Prostate gland (tissue), 2 donors: ENCODE data around the gene TRMT61B. TPM values are rescaled to one million over a fixed set of nuclear protein-coding genes. Genes with fewer than 3 reads are reported as not detected.

ENCODE experiments used
- DNase-seq: peaks from one replicate; pipeline ENCODE4 v3.0.0-alpha.2; 2019; ENCODE audit warnings: low spot score
- H3K27ac ChIP-seq, 2 donors: fragments of 200-600 bp; sonication (generic); 2 replicates each; pipeline ENCODE4 v1.5.1; 2017 to 2019
- H3K27me3 ChIP-seq: fragments of 200-600 bp; sonication (generic); replicated peaks from 2 replicates; pipeline ENCODE4 v1.5.1; 2019; ENCODE audit not compliant: insufficient read depth
- H3K36me3 ChIP-seq, 2 donors: fragments of 200-600 bp; sonication (generic); 1 replicate in 1 of 2; 2 replicates in 1 of 2; pipeline versions ENCODE4 v1.5.1 to v1.8.1; 2017 to 2019
- H3K4me1 ChIP-seq: fragments of 200-600 bp; sonication (generic); replicated peaks from 2 replicates; pipeline ENCODE4 v1.5.1; 2019
- H3K4me3 ChIP-seq, 2 donors: fragments of 200-600 bp; sonication (generic); 2 replicates each; pipeline ENCODE4 v1.5.1; 2017 to 2019
- H3K9me3 ChIP-seq: fragments of 200-600 bp; sonication (generic); 2 replicates; pipeline ENCODE4 v1.5.1; 2017
- CTCF ChIP-seq, 4 experiments: fragments of 200-600 bp in 2 of 4; fragments of 450-650 bp in 2 of 4; sonication (generic) in 2 of 4; IDR thresholded peaks; 1 replicate in 3 of 4; 2 replicates in 1 of 4; pipeline ENCODE4 v1.5.1; 2016 to 2019; ENCODE audit warnings: antibody characterized with exemption in 4 of 4, mild to moderate bottlenecking in 2 of 4, moderate library complexity in 2 of 4
- POLR2A ChIP-seq: fragments of 450-650 bp; IDR thresholded peaks from one replicate; pipeline ENCODE4 v1.6.1; 2016; ENCODE audit warnings: antibody characterized with exemption, mild to moderate bottlenecking
- POLR2AphosphoS5 ChIP-seq: sonication (generic); formaldehyde crosslinking; IDR thresholded peaks from one replicate; pipeline ENCODE4 v1.6.1; 2017; ENCODE audit warnings: antibody characterized with exemption
- WGBS: methylation state at CpG from one replicate; pipeline ENCODE4 v1.1.5; 2018; 5-methylcytosine and 5-hydroxymethylcytosine counted together
- intact Hi-C: fragments of 100-400 bp; cut with DNase I; formaldehyde crosslinking; loops from one replicate; pipeline ENCODE4 v1.14.2; 2022
- total RNA-seq, 2 donors: library from RNA; depleted of rRNA; stranded (reverse); fragments of >200 nt; gene quantifications; one replicate each; pipeline ENCODE4 v1.1.0, GENCODE V29; 2016

TRMT61B gene
- total RNA-seq, 2 donors from 2014 or later, result 19.6 to 26.4 TPM

- Histone ChIP-seq H3K4me1 (peaks cover 8% of the 10 kb centered on the region), H3K27ac (peak overlapping the region; percentile 38 to 55), H3K36me3 (no peaks in the 10 kb centered on the region), H3K27me3 (no peaks in the 10 kb centered on the region), H3K4me3 (peak overlapping the region; percentile 89 to 98), H3K9me3 (no peaks in the 10 kb centered on the region)
- no peak for TF ChIP-seq POLR2AphosphoS5
- TF ChIP-seq CTCF (IDR thresholded peaks at IDR 0.05), result no peak
- no peak for TF ChIP-seq POLR2A
- DNase-seq, result peak; percentile 5
- under 1% methylated on average over 18 of the region's 19 CpGs for WGBS
- intact Hi-C loops, result loop anchor here (10.0 kb wide), 1 partner anchor 331 kb away; no protein-coding TSS in a partner anchor
These were observed 25.2 kb upstream of the TRMT61B start for GRCh38 chr2:28895189-28895893.

- WGBS, result under 1% methylated on average over 39 of the region's 79 CpGs
- peaks cover 8% of the 10 kb centered on the region for H3K4me1 ChIP-seq
- H3K27ac ChIP-seq, result peak within 1 kb of the TSS; percentile 55 to 56
- H3K4me3 ChIP-seq, result peak within 1 kb of the TSS; percentile 89 to 98
- peak; percentile 96 for DNase-seq
- no peaks in the 10 kb centered on the region for H3K36me3 ChIP-seq
- TF ChIP-seq POLR2A (peak; percentile 67), POLR2AphosphoS5 (peak; percentile 96), CTCF (IDR thresholded peaks at IDR 0.05) (peak in 2 of 4 experiments; percentile 25 to 26)
- H3K9me3 ChIP-seq, result no peaks in the 10 kb centered on the region
- no peaks in the 10 kb centered on the region for H3K27me3 ChIP-seq
- intact Hi-C loops, result loop anchor here (10.0 kb wide), 1 partner anchor 330 kb away; no protein-coding TSS in a partner anchor
These were observed 24.5 kb upstream of the TRMT61B start, which contains the start of gene WDR43 for GRCh38 chr2:28894470-28895188. TSS of gene WDR43 (plus strand) at chr2:28894667. CDS start at chr2:28894699, 32 bp downstream.

- 90% methylated on average over 21 of the region's 21 CpGs for WGBS
- Histone ChIP-seq H3K4me3 (no peak overlapping the region), H3K27me3 (no peaks in the 10 kb centered on the region), H3K4me1 (peaks cover 8% of the 10 kb centered on the region), H3K9me3 (no peaks in the 10 kb centered on the region), H3K36me3 (no peaks in the 10 kb centered on the region), H3K27ac (no peak overlapping the region)
- DNase-seq, result no peak
- intact Hi-C loops, result loop anchor here (10.0 kb wide), 1 partner anchor 329 kb away; no protein-coding TSS in a partner anchor
- TF ChIP-seq POLR2AphosphoS5, result no peak
- no peak for TF ChIP-seq POLR2A
- no peak for TF ChIP-seq CTCF (IDR thresholded peaks at IDR 0.05)
These were observed 23.4 kb upstream of the TRMT61B start for GRCh38 chr2:28893488-28893887.

GRCh38 chr2:28880193-28880592 lies 10.1 kb upstream of the TRMT61B start:
- DNase-seq, result no peak
- Histone ChIP-seq H3K9me3 (no peaks in the 10 kb centered on the region), H3K4me1 (no peaks in the 10 kb centered on the region), H3K27ac (no peak overlapping the region), H3K36me3 (no peaks in the 10 kb centered on the region), H3K27me3 (no peaks in the 10 kb centered on the region), H3K4me3 (no peak overlapping the region)
- WGBS, result 81% methylated on average over 1 of the region's 1 CpG
- TF ChIP-seq CTCF (IDR thresholded peaks at IDR 0.05), result no peak
- no peak for TF ChIP-seq POLR2A
- intact Hi-C loops, result no loop called here
